Medulla oblongata (tissue), 1 donor: Measurements from ENCODE around the gene CLEC12A.

Source experiments
- DNase-seq: peaks from one replicate; pipeline ENCODE4 v3.0.0-alpha.2; 2015; ENCODE audit errors: extremely low spot score

The CLEC12A gene

DNA sequence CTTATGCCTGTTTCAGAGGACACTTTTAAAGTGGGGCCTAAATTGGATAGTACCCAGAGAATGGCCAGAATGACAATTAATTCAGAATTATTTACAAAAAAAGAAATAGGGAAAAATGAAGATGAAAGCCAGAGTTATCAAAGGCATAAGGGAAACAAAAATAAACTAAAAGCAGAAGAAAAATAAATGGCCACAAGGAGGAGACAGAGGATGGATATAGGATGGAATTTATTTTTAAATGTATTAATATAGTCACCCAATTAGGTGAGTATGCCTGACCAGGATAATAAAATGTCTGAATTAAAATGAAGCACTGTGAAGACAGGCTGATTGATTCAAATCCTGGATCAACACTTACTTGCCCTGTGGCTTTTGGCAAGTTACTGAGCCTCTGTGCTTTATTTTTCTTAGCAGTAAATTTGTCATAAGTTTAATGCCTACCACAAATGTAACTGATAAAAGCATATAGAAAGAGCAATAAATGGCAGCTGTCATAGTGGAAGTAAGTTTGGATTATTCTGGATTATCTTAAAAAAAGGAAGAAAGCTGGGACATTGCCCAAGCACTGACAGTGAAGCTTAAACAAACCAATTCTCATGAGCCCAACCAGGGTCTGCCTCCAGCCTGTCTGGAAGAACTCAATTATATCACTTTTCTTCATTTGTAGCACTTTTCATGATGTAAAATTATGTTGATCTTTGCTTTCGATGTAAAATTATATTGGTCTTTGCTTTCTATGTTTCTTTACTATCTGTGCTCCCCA, 62.8 kb downstream of the CLEC12A start:
- peak; percentile 29 for DNase-seq
